HEK293 (cell line): Measurements from ENCODE around the gene GADD45G.

Source experiments
- CTCF ChIA-PET: fragments of 350-600 bp; formaldehyde crosslinking; extraction: SDS; loops from one replicate; lab custom pipeline; 2021; ENCODE audit warnings: antibody characterized with exemption; lab: Yijun Ruan, JAX
- POLR2A ChIA-PET: fragments of 300-600 bp; formaldehyde crosslinking; extraction: SDS; loops from one replicate; lab custom pipeline; 2020; ENCODE audit warnings: antibody characterized with exemption, inconsistent platforms; lab: Yijun Ruan, JAX
- H3K27ac ChIP-seq: fragments of 200-500 bp; sonication (Bioruptor generic); 2 replicates; pipeline ENCODE4 v1.5.1; 2014; ENCODE audit warnings: low read depth, low read length, control low read depth, inconsistent platforms; ENCODE audit errors: extremely low read depth
- H3K36me3 ChIP-seq, 2 experiments: fragments of 200-500 bp in 1 of 2; sonication (Bioruptor generic) in 1 of 2; 1 replicate in 1 of 2; 2 replicates in 1 of 2; pipeline ENCODE4 v1.5.1; 2014 to 2017; ENCODE audit warnings: inconsistent platforms in 2 of 2, low read length in 2 of 2; ENCODE audit not compliant: control insufficient read depth in 2 of 2, insufficient read depth in 1 of 2
- H3K4me1 ChIP-seq: fragments of 200-500 bp; sonication (Bioruptor generic); 2 replicates; pipeline ENCODE4 v1.5.1; 2014; ENCODE audit warnings: mild to moderate bottlenecking, low read length, inconsistent platforms; ENCODE audit not compliant: control insufficient read depth, insufficient read depth
- H3K4me3 ChIP-seq: 2 replicates; pipeline ENCODE4 v1.5.1; 2011; ENCODE audit warnings: low read depth, mild to moderate bottlenecking, control low read depth, low read length, moderate library complexity
- H3K9me3 ChIP-seq: fragments of 200-500 bp; sonication (Bioruptor generic); 2 replicates; pipeline ENCODE4 v1.5.1; 2014; ENCODE audit warnings: low read depth, low read length, inconsistent platforms; ENCODE audit not compliant: control insufficient read depth, insufficient read depth
- ATF2 ChIP-seq: fragments of 450-650 bp; formaldehyde crosslinking; IDR thresholded peaks from 2 replicates; pipeline ENCODE4 v1.5.1; 2016; ENCODE audit warnings: missing biosample characterization, missing genetic modification characterization, low read depth
- EGR2 ChIP-seq: fragments of 450-650 bp; formaldehyde crosslinking; IDR thresholded peaks from 2 replicates; pipeline ENCODE4 v1.5.1; 2016; ENCODE audit warnings: low read depth, missing biosample characterization, missing genetic modification characterization
- ZBTB26 ChIP-seq: fragments of 450-650 bp; formaldehyde crosslinking; optimal IDR thresholded peaks from 2 replicates; pipeline ENCODE3; 2016; ENCODE audit warnings: missing biosample characterization, mild to moderate bottlenecking, missing genetic modification characterization
- ZIC2 ChIP-seq: fragments of 450-650 bp; formaldehyde crosslinking; IDR thresholded peaks from 2 replicates; pipeline ENCODE4 v1.5.1; 2016; ENCODE audit warnings: missing biosample characterization, missing genetic modification characterization
- ZNF529 ChIP-seq: fragments of 450-650 bp; formaldehyde crosslinking; IDR thresholded peaks from 2 replicates; pipeline ENCODE4 v1.5.1; 2017; ENCODE audit warnings: missing genetic modification characterization, missing biosample characterization; ENCODE audit not compliant: insufficient replicate concordance

Gene GADD45G

DNA sequence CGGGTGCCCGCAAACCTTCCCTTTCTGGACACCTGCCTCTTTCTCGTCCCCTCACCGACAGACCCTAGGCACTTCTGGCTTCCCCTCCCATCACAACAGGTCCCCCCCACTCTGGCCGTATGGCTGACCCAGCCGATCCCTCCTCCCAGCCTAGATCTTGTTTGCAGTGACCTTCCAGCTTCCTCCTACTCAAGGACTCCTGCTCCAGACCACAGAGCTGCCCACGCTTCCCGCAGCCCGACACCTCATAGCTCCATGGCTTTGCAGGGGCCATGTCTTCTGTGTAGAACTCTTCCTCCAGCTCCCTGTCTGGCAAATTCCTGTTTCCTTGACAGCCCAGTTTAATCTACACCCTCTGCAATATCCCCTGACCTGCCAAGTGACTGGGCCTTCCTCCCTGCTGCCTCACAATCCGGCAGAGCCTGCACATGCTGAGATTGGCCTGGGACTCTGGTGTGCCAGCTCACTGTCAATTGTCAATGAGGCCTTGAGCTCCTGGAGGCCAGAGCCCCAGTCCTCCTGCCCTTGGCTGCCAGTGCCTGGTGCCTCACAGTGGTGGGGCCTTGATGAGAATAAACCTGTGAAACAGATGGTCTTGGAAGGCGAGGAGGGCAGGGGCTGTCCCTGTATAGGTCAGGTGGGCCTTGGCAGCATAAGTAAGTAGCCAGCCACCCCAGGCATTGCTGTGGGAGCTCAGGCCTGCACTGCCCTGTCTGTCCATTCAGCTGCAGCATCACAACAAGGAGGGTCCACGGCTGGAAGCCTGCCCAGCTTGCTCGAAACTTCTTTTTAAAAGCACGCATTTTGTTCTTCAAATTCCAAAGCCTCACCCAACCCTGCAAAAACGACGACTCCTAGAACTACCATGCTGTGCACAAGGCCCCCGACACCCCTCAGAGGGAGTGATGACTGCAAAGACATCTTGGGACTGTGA, 50.5 kb downstream of the GADD45G start:
- no peaks in the 10 kb centered on the region for H3K36me3 ChIP-seq
- no peaks in the 10 kb centered on the region for H3K9me3 ChIP-seq
- peak; percentile 17; the same call in 1 of the 2 replicates for TF ChIP-seq ZIC2 (tag by site-specific recombination)
- no peak for TF ChIP-seq ZNF529
- no peak for TF ChIP-seq ATF2 (tag by site-specific recombination)
- peak; percentile 29; the same call in 1 of the 2 replicates for TF ChIP-seq EGR2 (tag by site-specific recombination)
- TF ChIP-seq ZBTB26 (tag by site-specific recombination), result no peak
- no peak overlapping the region for H3K4me3 ChIP-seq
- CTCF ChIA-PET, result interaction anchor here (0.8 kb wide), 1 partner anchor 54 kb away, joined by 3 read pairs; no protein-coding TSS in a partner anchor
- POLR2A ChIA-PET, result interaction anchor here (0.8 to 0.9 kb wide), 2 partner anchors 13 to 51 kb away, joined by 3 to 4 read pairs; partner anchors contain the start of gene GADD45G
- H3K4me1 ChIP-seq, result no peaks in the 10 kb centered on the region
- H3K27ac ChIP-seq, result no peak overlapping the region
